Stromal cell of bone marrow (primary cell): ENCODE results near the gene ELL.

Experiments used
- DNase-seq: peaks from one replicate; pipeline ENCODE4 v3.0.0-alpha.2; 2012; ENCODE audit warnings: low read depth

ELL gene

GRCh38 chr19:18469069-18469846, 52.6 kb downstream of the ELL start:
- no peak for DNase-seq

GRCh38 chr19:18468517-18468916, 53.4 kb downstream of the ELL start:
- DNase-seq: no peak

DNA sequence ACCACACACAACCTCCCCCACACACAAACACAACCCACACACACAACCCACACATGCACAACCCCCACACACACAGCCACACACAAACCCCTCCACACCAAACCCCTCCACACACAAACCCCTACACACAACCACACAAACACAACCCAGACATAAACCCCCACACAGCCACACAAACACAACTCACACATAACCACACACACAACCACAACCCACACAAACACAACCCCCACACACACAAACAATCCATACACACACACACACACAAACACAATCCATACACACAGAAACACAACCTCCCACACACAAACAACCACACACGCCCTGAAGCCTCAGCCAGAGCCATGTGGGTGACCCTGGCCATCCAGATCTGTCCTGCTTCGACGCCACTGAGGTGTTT, 53.9 kb downstream of the ELL start:
- no peak for DNase-seq

GRCh38 chr19:18466354-18466753, 55.5 kb downstream of the ELL start:
- DNase-seq: no peak

- DNase-seq: no peak
These were observed 55.9 kb downstream of the ELL start for GRCh38 chr19:18465964-18466339.

GRCh38 chr19:18465214-18465963, 56.5 kb downstream of the ELL start:
- DNase-seq: no peak

GRCh38 chr19:18464646-18465045, 57.2 kb downstream of the ELL start:
- peak; percentile 93 for DNase-seq

- DNase-seq: no peak
These were observed 60.4 kb downstream of the ELL start for GRCh38 chr19:18461471-18461870.

DNA sequence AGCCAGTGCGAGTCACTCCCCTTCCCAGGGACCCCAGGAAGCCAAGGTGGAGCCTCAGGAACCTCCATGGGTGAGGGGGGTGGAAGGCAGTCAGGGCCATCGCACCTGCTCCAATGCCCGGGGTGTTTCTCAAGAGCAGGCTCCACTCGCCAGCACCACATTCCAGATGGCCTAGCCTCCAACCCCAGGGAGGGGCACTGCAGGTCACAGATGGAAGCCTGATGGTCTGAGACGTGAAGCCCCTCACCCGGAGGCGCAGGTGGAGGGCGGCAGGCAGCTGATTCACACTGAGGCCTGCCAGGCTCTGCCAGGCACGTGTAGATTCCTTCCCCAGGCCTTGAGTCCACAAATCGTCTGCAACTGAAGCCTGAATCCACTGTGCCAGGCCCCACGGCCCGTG, 61.0 kb downstream of the ELL start:
- no peak for DNase-seq

DNA sequence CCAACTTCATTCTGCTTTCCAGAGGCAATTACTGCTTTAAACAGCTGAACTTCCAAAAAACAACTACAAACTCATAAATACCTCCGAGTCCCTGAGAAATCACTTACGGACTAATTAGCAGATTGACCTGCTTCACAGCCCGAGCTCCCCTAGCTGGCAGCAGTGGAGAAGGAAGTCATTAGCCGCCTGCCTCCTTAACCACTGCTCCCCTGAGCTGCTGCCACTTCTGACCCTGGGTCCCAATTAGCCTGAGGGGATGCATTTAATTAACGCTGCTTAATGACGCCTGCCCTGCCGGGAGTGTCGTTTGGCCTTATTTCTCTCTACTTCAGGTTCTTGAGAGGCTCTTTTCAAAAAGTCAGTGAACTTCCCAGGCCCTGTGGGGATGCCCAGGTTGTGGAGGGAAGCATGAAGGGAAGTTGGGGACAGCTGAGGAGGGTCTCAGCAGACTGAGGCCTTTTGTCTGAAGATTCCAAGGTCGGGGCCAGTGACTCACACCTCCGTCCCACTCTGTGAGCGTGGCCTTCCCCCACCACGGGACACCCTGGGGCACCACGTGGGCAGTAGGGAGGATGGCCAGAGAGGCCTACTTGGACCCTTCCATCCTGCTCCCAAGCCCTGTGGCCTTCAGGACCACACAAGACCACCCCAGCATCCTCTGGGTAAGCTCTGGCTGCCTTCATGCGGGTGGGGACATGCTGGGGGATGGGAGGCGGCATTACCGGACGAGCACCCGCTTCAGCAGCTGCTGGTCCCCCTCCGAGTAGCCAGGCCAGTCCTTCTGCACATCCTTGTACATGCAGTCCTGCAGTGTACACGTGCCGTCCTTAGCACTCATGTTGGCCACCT, 64.2 kb downstream of the ELL start:
- no peak for DNase-seq

- no peak for DNase-seq
These were observed 64.9 kb downstream of the ELL start for GRCh38 chr19:18456974-18457373.

- DNase-seq: no peak
These were observed 65.6 kb downstream of the ELL start for GRCh38 chr19:18456279-18456678.

GRCh38 chr19:18453269-18454024, 68.4 kb downstream of the ELL start:
- DNase-seq: no peak

DNA sequence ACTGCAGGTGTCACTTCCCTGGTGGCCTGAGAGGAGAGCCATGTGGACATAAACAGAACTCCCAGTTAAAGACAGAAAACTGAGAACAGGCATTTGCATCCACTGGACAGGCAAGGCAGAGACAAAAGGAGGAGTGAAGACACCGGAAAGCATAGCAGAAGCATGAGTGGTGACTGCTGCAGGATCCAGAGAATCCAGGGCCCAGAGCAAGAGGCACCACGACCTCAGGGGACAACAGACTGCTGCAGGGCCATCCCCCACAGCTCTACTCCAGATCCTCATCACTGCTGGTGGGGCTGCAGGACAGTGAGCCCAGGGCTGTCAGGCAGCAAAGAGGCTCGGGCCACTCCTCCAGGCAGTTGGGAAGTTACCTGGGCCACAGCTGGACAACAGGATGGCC, 69.5 kb downstream of the ELL start:
- DNase-seq: no peak

GRCh38 chr19:18450931-18451836, 70.7 kb downstream of the ELL start:
- peak; percentile 40 for DNase-seq

- no peak for DNase-seq
These were observed 71.6 kb downstream of the ELL start for GRCh38 chr19:18450021-18450930.

DNA sequence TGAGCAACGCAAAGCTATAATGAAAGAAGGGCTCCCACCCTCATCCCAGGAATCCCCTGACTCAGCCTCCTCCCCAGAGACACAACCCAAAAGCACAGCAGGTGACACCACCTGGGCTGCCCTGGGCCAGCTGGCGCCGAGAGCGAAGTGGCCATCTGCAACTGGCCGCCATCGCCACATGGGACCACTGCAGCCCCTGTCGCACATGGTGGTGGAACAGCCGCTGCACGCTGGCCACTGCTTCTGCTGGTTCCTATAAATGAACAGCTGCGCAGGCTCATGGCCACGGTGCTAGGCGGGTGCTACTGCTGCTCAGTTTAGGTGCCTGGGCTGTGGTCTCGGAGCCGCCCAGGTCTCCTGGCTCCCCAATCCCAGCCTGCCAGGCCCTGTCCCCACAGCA, 72.3 kb downstream of the ELL start:
- no peak for DNase-seq

DNA sequence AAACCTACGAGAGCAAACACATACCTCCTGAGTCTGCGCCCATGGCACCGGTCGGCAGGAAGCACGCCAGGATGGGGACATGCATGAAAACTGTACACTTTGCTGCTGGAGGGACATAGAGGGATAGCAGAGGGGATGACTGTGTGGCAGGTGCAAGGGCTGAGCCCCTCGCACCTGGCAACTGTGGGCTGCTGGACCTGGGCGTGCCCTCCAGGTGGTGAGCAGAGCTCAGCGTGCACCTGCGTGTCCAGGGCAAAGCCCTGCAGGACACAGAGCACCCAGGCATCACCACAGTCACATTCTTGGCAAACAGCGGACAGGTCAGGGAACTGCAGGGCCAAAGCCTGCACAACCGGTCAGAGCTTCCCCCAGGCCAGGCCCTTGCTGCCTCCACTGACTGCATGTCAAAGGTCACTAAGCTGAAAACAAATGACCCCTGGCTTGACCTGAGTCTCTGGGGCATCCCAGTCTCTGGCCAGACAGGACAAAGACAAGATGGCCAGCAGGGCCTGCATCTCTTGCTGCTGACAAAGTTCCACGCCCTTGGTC, 75.0 kb downstream of the ELL start:
- DNase-seq: no peak

DNA sequence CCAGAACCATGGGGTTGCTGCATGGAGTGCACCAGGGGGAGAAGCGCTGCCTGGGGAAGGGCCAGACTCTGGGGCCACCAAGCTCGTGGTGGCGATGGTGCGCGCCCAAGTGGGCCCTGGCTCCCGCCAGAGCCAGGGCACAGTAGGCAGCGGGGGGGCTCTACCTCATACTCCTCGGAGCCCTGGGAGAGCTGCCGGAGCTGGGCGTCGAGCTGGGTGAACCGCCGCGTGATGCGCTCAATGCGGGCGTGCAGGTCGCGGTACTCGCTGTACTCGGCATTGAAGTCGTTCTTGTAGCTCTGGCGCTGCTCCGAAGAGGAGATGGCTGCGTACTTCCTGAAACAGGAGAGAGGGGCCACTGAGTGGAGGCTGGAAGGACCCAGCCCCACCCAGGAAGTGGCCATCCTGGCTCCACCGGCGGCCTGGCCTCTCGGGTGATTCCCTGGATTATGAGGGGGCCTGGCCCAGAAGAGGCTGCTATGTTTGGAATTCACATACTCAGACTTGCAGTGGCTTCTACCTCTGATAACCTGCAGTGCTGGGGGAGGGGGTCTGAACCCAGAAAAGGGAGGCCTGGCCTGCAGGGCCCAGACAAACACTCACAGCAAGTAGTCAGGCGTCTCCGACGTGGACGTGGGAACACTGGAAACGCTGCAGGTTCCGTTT, 75.6 kb downstream of the ELL start:
- no peak for DNase-seq
